IMR-90 (cell line): Measurements from ENCODE around the gene CABP7. TPM values are rescaled to one million over a fixed set of nuclear protein-coding genes. Genes with fewer than 3 reads are reported as not detected.

ENCODE experiments used
- ATAC-seq: fragments of 200-7000 bp; cut with Tn5 transposase; 2 replicates; pipeline ENCODE4 v1.9.1; 2020; ENCODE audit warnings: low read depth, mild to moderate bottlenecking, moderate library complexity
- BruUV-seq: library from RNA; stranded (reverse); fragments of 400-500 nt; replicated peaks from 2 replicates; lab custom pipeline; 2021; lab: Mats Ljungman, UMichigan
- CTCF ChIA-PET: fragments of 300-600 bp; formaldehyde crosslinking; extraction: SDS; loops from one replicate; lab custom pipeline; 2021; ENCODE audit warnings: antibody characterized with exemption; lab: Yijun Ruan, JAX
- POLR2A ChIA-PET: fragments of 300-600 bp; sonication (Branson Sonifier 250); formaldehyde crosslinking; loops from one replicate; lab custom pipeline; 2022; ENCODE audit warnings: antibody characterized with exemption; ENCODE audit not compliant: unreplicated experiment; lab: Charles Lee
- DNase-seq: peaks from one replicate; pipeline ENCODE4 v3.0.0; 2013
- H2AFZ ChIP-seq: replicated peaks from 2 replicates; pipeline ENCODE3; 2013; ENCODE audit warnings: low read length, mild to moderate bottlenecking; ENCODE audit not compliant: poor library complexity
- H2AK5ac ChIP-seq: 2 replicates; pipeline ENCODE4 v1.6.1; 2013; ENCODE audit warnings: low read depth, low read length, inconsistent platforms
- H2AK9ac ChIP-seq: replicated peaks from 2 replicates; pipeline ENCODE3; 2013; ENCODE audit warnings: mild to moderate bottlenecking, low read depth, low read length, moderate library complexity; ENCODE audit not compliant: poor library complexity
- H2BK120ac ChIP-seq: 2 replicates; pipeline ENCODE4 v1.6.1; 2013; ENCODE audit warnings: low read depth, low read length, inconsistent platforms
- H2BK15ac ChIP-seq: 3 replicates; pipeline ENCODE4 v1.6.1; 2013; ENCODE audit warnings: low read depth, low read length, inconsistent platforms
- H2BK20ac ChIP-seq: 2 replicates; pipeline ENCODE4 v1.6.1; 2013; ENCODE audit warnings: low read depth, mild to moderate bottlenecking, inconsistent platforms, low read length, moderate library complexity
- H2BK5ac ChIP-seq: 2 replicates; pipeline ENCODE4 v1.6.1; 2013; ENCODE audit warnings: mild to moderate bottlenecking, low read depth, low read length, inconsistent platforms; ENCODE audit not compliant: poor library complexity, severe bottlenecking
- H3K14ac ChIP-seq: replicated peaks from 2 replicates; pipeline ENCODE4 v1.6.1; 2013; ENCODE audit warnings: low read depth, low read length, inconsistent platforms
- H3K18ac ChIP-seq: 2 replicates; pipeline ENCODE4 v1.6.1; 2013; ENCODE audit warnings: low read depth, low read length, control low read depth
- H3K23ac ChIP-seq: 2 replicates; pipeline ENCODE4 v1.6.1; 2013; ENCODE audit warnings: low read depth, low read length, inconsistent platforms
- H3K27ac ChIP-seq: 2 replicates; pipeline ENCODE4 v1.5.1; 2013; ENCODE audit warnings: mild to moderate bottlenecking, control low read depth, low read length; ENCODE audit not compliant: insufficient read depth
- H3K27me3 ChIP-seq: 2 replicates; pipeline ENCODE4 v1.6.1; 2013; ENCODE audit warnings: low read length; ENCODE audit not compliant: control insufficient read depth, insufficient read depth
- H3K36me3 ChIP-seq: 2 replicates; pipeline ENCODE4 v1.6.1; 2013; ENCODE audit warnings: low read length, mixed read lengths; ENCODE audit not compliant: control insufficient read depth, insufficient read depth
- H3K4ac ChIP-seq: 2 replicates; pipeline ENCODE4 v1.6.1; 2013; ENCODE audit warnings: low read depth, low read length, inconsistent platforms
- H3K4me1 ChIP-seq: 2 replicates; pipeline ENCODE4 v1.6.1; 2013; ENCODE audit warnings: low read length, mixed read lengths; ENCODE audit not compliant: control insufficient read depth, insufficient read depth
- H3K4me2 ChIP-seq: 2 replicates; pipeline ENCODE4 v1.6.1; 2013; ENCODE audit warnings: low read depth, mild to moderate bottlenecking, control low read depth, low read length, moderate library complexity
- H3K4me3 ChIP-seq: 2 replicates; pipeline ENCODE4 v1.5.1; 2013; ENCODE audit warnings: low read depth, mild to moderate bottlenecking, control low read depth, low read length, moderate library complexity; ENCODE audit not compliant: insufficient read depth
- H3K56ac ChIP-seq: 2 replicates; pipeline ENCODE4 v1.6.1; 2013; ENCODE audit warnings: low read length, inconsistent platforms; ENCODE audit not compliant: insufficient read depth; ENCODE audit errors: extremely low read depth
- H3K79me1 ChIP-seq, 2 experiments: 2 replicates each; pipeline ENCODE4 v1.6.1; 2013; ENCODE audit warnings: low read length in 2 of 2, inconsistent platforms in 1 of 2, low read depth in 1 of 2
- H3K9ac ChIP-seq: 2 replicates; pipeline ENCODE4 v1.6.1; 2013; ENCODE audit warnings: low read depth, low read length, control low read depth
- H3K9me1 ChIP-seq: 2 replicates; pipeline ENCODE4 v1.6.1; 2013; ENCODE audit warnings: low read length, inconsistent platforms; ENCODE audit not compliant: insufficient read depth
- H3K9me3 ChIP-seq: 2 replicates; pipeline ENCODE4 v1.6.1; 2013; ENCODE audit warnings: low read length; ENCODE audit not compliant: control insufficient read depth, insufficient read depth
- H4K20me1 ChIP-seq: 2 replicates; pipeline ENCODE4 v1.6.1; 2013; ENCODE audit warnings: low read length, inconsistent platforms; ENCODE audit not compliant: insufficient read depth
- H4K5ac ChIP-seq: 2 replicates; pipeline ENCODE4 v1.6.1; 2013; ENCODE audit warnings: mild to moderate bottlenecking, low read depth, low read length, control low read depth
- H4K8ac ChIP-seq, 2 experiments: 2 replicates each; pipeline ENCODE4 v1.6.1; 2013; ENCODE audit warnings: low read depth in 2 of 2, low read length in 2 of 2, control low read depth in 1 of 2, inconsistent platforms in 1 of 2
- H4K91ac ChIP-seq: 2 replicates; pipeline ENCODE4 v1.6.1; 2013; ENCODE audit warnings: low read depth, low read length, inconsistent platforms; ENCODE audit not compliant: insufficient read depth
- CEBPB ChIP-seq: IDR thresholded peaks from 2 replicates; pipeline ENCODE4 v1.6.1; 2012; ENCODE audit warnings: low read depth, low read length, improper control_type of control experiment
- MXI1 ChIP-seq: IDR thresholded peaks from 2 replicates; pipeline ENCODE4 v1.6.1; 2012; ENCODE audit warnings: low read depth, mild to moderate bottlenecking, low read length, moderate library complexity, borderline replicate concordance
- WGBS, 2 experiments: methylation state at CpG; one replicate each; pipeline versions ENCODE4 v1.1.5 to v1.1.7; 2013; ENCODE audit warnings: missing lambda C conversion rate in 2 of 2; ENCODE audit not compliant: insufficient read length in 1 of 2; ENCODE audit errors: extremely low coverage in 2 of 2; 5-methylcytosine and 5-hydroxymethylcytosine counted together
- dilution Hi-C: fragments of 300-500 bp; cut with HindIII; formaldehyde crosslinking; loops from one replicate; pipeline ENCODE4 v1.14.3; 2018; ENCODE audit warnings: low sequenced_read_pairs; ENCODE audit not compliant: unreplicated experiment
- in situ Hi-C: fragments of 300-500 bp; cut with MboI; formaldehyde crosslinking; loops from 3 replicates; pipeline ENCODE4 v1.14.3; 2019; ENCODE audit warnings: low sequenced_read_pairs, inconsistent platforms, mixed read lengths
- intact Hi-C: fragments of 100-400 bp; cut with micrococcal nuclease; formaldehyde crosslinking; loops from 2 replicates; pipeline ENCODE4 v1.10.0; 2022
- polyA plus RNA-seq, 3 experiments: library from polyadenylated mRNA; depleted of rRNA; stranded (reverse); fragments of >200 nt; gene quantifications; 2 replicates each; pipeline ENCODE4 v1.2.3, GENCODE V29; 2012; ENCODE audit warnings: low replicate concordance in 1 of 3
- total RNA-seq: library from RNA; depleted of rRNA; stranded (reverse); fragments of >200 nt; gene quantifications from 2 replicates; pipeline ENCODE4 v1.2.3, GENCODE V29; 2012
- TF ChIP-seq, protein P1 (sequence below): fragments of 150-350 bp; IDR thresholded peaks from 2 replicates; pipeline ENCODE4 v1.6.1; 2017; ENCODE audit warnings: mild to moderate bottlenecking, antibody characterized with exemption, low read length, low read depth

CABP7 gene
- total and polyA plus RNA-seq, 2 of the 4 experiments (the other 2 are of a cell fraction), result under 0.01 to 0.03 TPM

DNA sequence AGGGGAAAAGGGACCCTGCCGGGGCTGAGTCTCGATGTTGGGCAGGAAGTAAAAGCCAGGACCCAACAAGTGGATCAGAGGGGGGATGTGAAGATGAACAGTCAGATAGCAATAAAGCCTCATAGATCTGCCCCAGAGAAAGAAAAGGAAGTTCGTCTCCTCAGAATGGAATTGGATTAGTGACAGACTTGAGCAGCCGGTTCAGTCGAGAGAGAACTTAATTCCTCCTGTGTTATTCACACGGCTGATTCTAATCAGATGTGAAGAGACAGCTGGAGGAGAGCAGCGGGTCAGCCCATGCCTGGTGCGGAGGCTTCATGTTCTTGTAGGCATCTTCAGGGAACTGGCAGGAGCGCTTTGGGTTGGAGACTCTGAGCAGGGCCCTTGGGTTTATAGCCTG is 29.3 kb upstream of the CABP7 start:
- Histone ChIP-seq H3K9me1 (no peaks in the 10 kb centered on the region), H4K5ac (no peak overlapping the region), H3K9ac (no peak overlapping the region), H3K56ac (no peak overlapping the region), H2BK20ac (no peak overlapping the region), H4K91ac (no peak overlapping the region), H3K79me1 (peaks cover 4 to 22% of the 10 kb centered on the region in 2 experiments; a peak in 3 of 4 replicates), H2AFZ (no peak overlapping the region), H3K14ac (no peak overlapping the region), H3K4ac (no peak overlapping the region), H3K23ac (no peak overlapping the region), H4K20me1 (peaks cover 9% of the 10 kb centered on the region), H2BK15ac (no peak overlapping the region), H3K4me1 (0 out of 2 replicates have a peak, but pooled peaks cover 2% of the 10 kb centered on the region), H3K27me3 (no peaks in the 10 kb centered on the region), H3K4me3 (no peak overlapping the region), H2AK9ac (no peak overlapping the region), H3K4me2 (no peak overlapping the region), H3K27ac (no peak overlapping the region), H2BK120ac (no peak overlapping the region), H3K18ac (no peak overlapping the region), H3K36me3 (peaks cover 43% of the 10 kb centered on the region), H2AK5ac (no peak overlapping the region), H4K8ac (no peak overlapping the region), H2BK5ac (no peak overlapping the region), H3K9me3 (no peaks in the 10 kb centered on the region)
- POLR2A ChIA-PET, result no interaction called here
- no peak for TF ChIP-seq MXI1
- TF ChIP-seq CEBPB, result no peak
- TF ChIP-seq, protein P1, sequence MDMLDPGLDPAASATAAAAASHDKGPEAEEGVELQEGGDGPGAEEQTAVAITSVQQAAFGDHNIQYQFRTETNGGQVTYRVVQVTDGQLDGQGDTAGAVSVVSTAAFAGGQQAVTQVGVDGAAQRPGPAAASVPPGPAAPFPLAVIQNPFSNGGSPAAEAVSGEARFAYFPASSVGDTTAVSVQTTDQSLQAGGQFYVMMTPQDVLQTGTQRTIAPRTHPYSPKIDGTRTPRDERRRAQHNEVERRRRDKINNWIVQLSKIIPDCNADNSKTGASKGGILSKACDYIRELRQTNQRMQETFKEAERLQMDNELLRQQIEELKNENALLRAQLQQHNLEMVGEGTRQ, result no peak
- dilution Hi-C loops, result loop anchor here (25.0 kb wide), 1 partner anchor 347 kb away; no protein-coding TSS in a partner anchor
- in situ Hi-C loops, result no loop called here
- intact Hi-C loops, result loop anchor here (2.0 kb wide), 1 partner anchor 314 kb away; no protein-coding TSS in a partner anchor
- no TSS peak for BruUV-seq
- 67% methylated on average over 1 of the region's 9 CpGs; no CpG with 5 or more reads in 1 of the 2 experiments for WGBS, 2 experiments
- CTCF ChIA-PET, result interaction anchor here (0.5 to 1.8 kb wide), 5 partner anchors 8 to 398 kb away, joined by 3 to 9 read pairs (median 4); no protein-coding TSS in a partner anchor
- DNase-seq (no peak), ATAC-seq (no peak)
